A549 (cell line): ENCODE measurements around the gene SSBP2. TPM values are rescaled to one million over a fixed set of nuclear protein-coding genes. Genes with fewer than 3 reads are reported as not detected.
A peak's percentile ranks its signal among the peaks of the same experiment; 100 is the strongest.

ENCODE experiments used
- ATAC-seq, 2 experiments: fragments of 200-7000 bp in 1 of 2; fragments of >200 bp in 1 of 2; cut with Nextera tagmentation in 1 of 2; cut with Tn5 transposase in 1 of 2; 3 replicates each; pipeline versions ENCODE4 v1.8.0 to v1.9.1; 2018 to 2020; ENCODE audit warnings: mild to moderate bottlenecking in 1 of 2, moderate library complexity in 1 of 2
- CTCF ChIA-PET: fragments of 300-600 bp; sonication (Branson Sonifier 250); formaldehyde crosslinking; extraction: SDS; loops from one replicate; lab custom pipeline; 2021; ENCODE audit warnings: antibody characterized with exemption, inconsistent platforms; lab: Yijun Ruan, JAX
- POLR2A ChIA-PET: fragments of 350-600 bp; formaldehyde crosslinking; extraction: SDS; loops from one replicate; lab custom pipeline; 2021; ENCODE audit warnings: antibody characterized with exemption, inconsistent platforms; lab: Yijun Ruan, JAX
- DNase-seq, 2 experiments: peaks; one replicate each; pipeline versions ENCODE4 v3.0.0 to v3.0.0-alpha.2; 2011 to 2016; ENCODE audit warnings: low read depth in 1 of 2, low spot score in 1 of 2
- FAIRE-seq: peaks from 2 replicates; lab custom pipeline; 2011; peaks lifted over from hg19 to GRCh38; lab: Jason Lieb, UNC
- H3K27ac ChIP-seq, 2 experiments: fragments of >200 bp; sonication (Bioruptor Twin); formaldehyde crosslinking; 3 replicates each; pipeline ENCODE4 v1.5.1; 2016 to 2017
- H3K4me1 ChIP-seq: fragments of >200 bp; sonication (Bioruptor Twin); formaldehyde crosslinking; 3 replicates; pipeline ENCODE4 v1.6.1; 2016
- H3K4me2 ChIP-seq: fragments of >200 bp; sonication (Bioruptor Twin); formaldehyde crosslinking; 3 replicates; pipeline ENCODE4 v1.6.1; 2016
- H3K4me3 ChIP-seq: fragments of >200 bp; sonication (Bioruptor Twin); formaldehyde crosslinking; 3 replicates; pipeline ENCODE4 v1.5.1; 2016
- H3K9me3 ChIP-seq: fragments of >200 bp; sonication (Bioruptor Twin); formaldehyde crosslinking; 3 replicates; pipeline ENCODE4 v1.6.1; 2016
- CBX2 ChIP-seq: fragments of 200-600 bp; sonication (generic); IDR thresholded peaks from 2 replicates; pipeline ENCODE4 v1.6.1; 2016; ENCODE audit warnings: low read depth, mild to moderate bottlenecking, borderline replicate concordance
- CEBPB ChIP-seq, 2 experiments: fragments of >200 bp in 1 of 2; sonication (Bioruptor Twin) in 1 of 2; formaldehyde crosslinking in 1 of 2; IDR thresholded peaks; 2 replicates each; pipeline ENCODE4 v1.6.1; 2012 to 2016
- CHD4 ChIP-seq: fragments of 200-600 bp; sonication (generic); IDR thresholded peaks from 2 replicates; pipeline ENCODE4 v1.6.1; 2016; ENCODE audit warnings: antibody characterized with exemption, mild to moderate bottlenecking, borderline replicate concordance
- EP300 ChIP-seq, 2 experiments: fragments of >200 bp; sonication (Bioruptor Twin); formaldehyde crosslinking; IDR thresholded peaks; 2 replicates in 1 of 2; 3 replicates in 1 of 2; pipeline ENCODE4 v1.6.1; 2016 to 2017
- FOSL2 ChIP-seq, 2 experiments: fragments of 450-650 bp in 1 of 2; fragments of >200 bp in 1 of 2; sonication (Bioruptor Twin) in 1 of 2; formaldehyde crosslinking; IDR thresholded peaks; 2 replicates each; pipeline versions ENCODE4 v1.5.0 to v1.6.1; 2016 to 2020; ENCODE audit warnings: mild to moderate bottlenecking in 1 of 2, moderate library complexity in 1 of 2
- FOXS1 ChIP-seq: fragments of 250-450 bp; sonication (Bioruptor Pico); IDR thresholded peaks from 2 replicates; pipeline ENCODE4 v1.5.0; 2020; ENCODE audit warnings: mild to moderate bottlenecking, moderate library complexity
- HDAC2 ChIP-seq: fragments of 200-600 bp; sonication (generic); IDR thresholded peaks from 2 replicates; pipeline ENCODE4 v1.6.1; 2016
- HEYL ChIP-seq: fragments of 250-450 bp; sonication (Bioruptor Pico); IDR thresholded peaks from 2 replicates; pipeline ENCODE4 v1.8.0; 2021; ENCODE audit warnings: mild to moderate bottlenecking, moderate library complexity
- HOXB13 ChIP-seq: fragments of 250-450 bp; sonication (Bioruptor Pico); IDR thresholded peaks from 2 replicates; pipeline ENCODE4 v1.5.0; 2020; ENCODE audit warnings: low read depth, mild to moderate bottlenecking, moderate library complexity
- HOXB5 ChIP-seq: fragments of 250-450 bp; sonication (Bioruptor Pico); IDR thresholded peaks from 2 replicates; pipeline ENCODE4 v1.5.0; 2020; ENCODE audit warnings: mild to moderate bottlenecking, moderate library complexity
- KDM1A ChIP-seq: fragments of 200-600 bp; sonication (generic); IDR thresholded peaks from 2 replicates; pipeline ENCODE4 v1.6.1; 2016; ENCODE audit warnings: low read depth, mild to moderate bottlenecking
- PHF8 ChIP-seq: fragments of 200-600 bp; sonication (generic); IDR thresholded peaks from 2 replicates; pipeline ENCODE4 v1.6.1; 2016; ENCODE audit warnings: low read depth, mild to moderate bottlenecking, antibody characterized with exemption, moderate library complexity, borderline replicate concordance
- POLR2AphosphoS2 ChIP-seq: conservative IDR thresholded peaks from 2 replicates; pipeline ENCODE4 v1.6.1; 2012; ENCODE audit warnings: low read length, improper control_type of control experiment, inconsistent platforms
- SMC3 ChIP-seq: fragments of >200 bp; sonication (Bioruptor Twin); formaldehyde crosslinking; IDR thresholded peaks from 3 replicates; pipeline ENCODE4 v1.6.1; 2018; ENCODE audit warnings: inconsistent platforms
- SREBF2 ChIP-seq: fragments of 450-650 bp; IDR thresholded peaks from 2 replicates; pipeline ENCODE4 v1.6.1; 2014; ENCODE audit warnings: mild to moderate bottlenecking, moderate library complexity
- TFCP2L1 ChIP-seq: fragments of 250-450 bp; sonication (Bioruptor Pico); IDR thresholded peaks from 2 replicates; pipeline ENCODE4 v1.5.0; 2021; ENCODE audit warnings: mild to moderate bottlenecking
- TP53 ChIP-seq: fragments of 250-450 bp; sonication (Bioruptor Pico); IDR thresholded peaks from 2 replicates; pipeline ENCODE4 v1.5.0; 2021; ENCODE audit warnings: mild to moderate bottlenecking, moderate library complexity
- ZC3H11A ChIP-seq: fragments of 450-650 bp; IDR thresholded peaks from 2 replicates; pipeline ENCODE4 v1.6.1; 2014; ENCODE audit warnings: antibody characterized with exemption, mild to moderate bottlenecking
- WGBS: methylation state at CpG from one replicate; pipeline ENCODE4 v1.1.6; 2017; ENCODE audit errors: missing lambda C conversion rate; 5-methylcytosine and 5-hydroxymethylcytosine counted together
- polyA plus RNA-seq, 4 experiments: library from polyadenylated mRNA; depleted of rRNA in 3 of 4; stranded (reverse); fragments of >200 nt; fragmentation: RNase III in 1 of 4; extraction: RNeasy Plus Mini Kit Qiagen cat#74134 plus additional on column Dnase treatment in 1 of 4; gene quantifications; 2 replicates in 3 of 4; 3 replicates in 1 of 4; pipeline ENCODE4 v1.2.3, GENCODE V29; 2011 to 2017
- TF ChIP-seq, protein P1 (sequence below): IDR thresholded peaks from 2 replicates; pipeline ENCODE4 v1.6.1; 2012; ENCODE audit warnings: low read depth, borderline replicate concordance
- TF ChIP-seq, protein P2 (sequence below): fragments of >200 bp; sonication (Bioruptor Twin); formaldehyde crosslinking; IDR thresholded peaks from 2 replicates; pipeline ENCODE4 v1.6.1; 2016
- TF ChIP-seq, protein P3 (sequence below): fragments of >200 bp; sonication (Bioruptor Twin); formaldehyde crosslinking; IDR thresholded peaks from 3 replicates; pipeline ENCODE4 v1.6.1; 2016
- TF ChIP-seq, protein P4 (sequence below): fragments of 150-350 bp; IDR thresholded peaks from 2 replicates; pipeline ENCODE4 v1.6.1; 2014; ENCODE audit warnings: low read depth, mild to moderate bottlenecking, low read length
- TF ChIP-seq, protein P5 (sequence below): fragments of 250-450 bp; sonication (Bioruptor Pico); IDR thresholded peaks from 2 replicates; pipeline ENCODE4 v1.5.0; 2020; ENCODE audit warnings: low read depth, mild to moderate bottlenecking, moderate library complexity
- TF ChIP-seq, protein P6 (sequence below): fragments of 450-650 bp; IDR thresholded peaks from 2 replicates; pipeline ENCODE4 v1.6.1; 2014; ENCODE audit warnings: antibody characterized with exemption

SSBP2 gene
- polyA plus RNA-seq, 2 of the 4 experiments (the other 2 are of a cell fraction), result 4.5 to 14.2 TPM

DNA sequence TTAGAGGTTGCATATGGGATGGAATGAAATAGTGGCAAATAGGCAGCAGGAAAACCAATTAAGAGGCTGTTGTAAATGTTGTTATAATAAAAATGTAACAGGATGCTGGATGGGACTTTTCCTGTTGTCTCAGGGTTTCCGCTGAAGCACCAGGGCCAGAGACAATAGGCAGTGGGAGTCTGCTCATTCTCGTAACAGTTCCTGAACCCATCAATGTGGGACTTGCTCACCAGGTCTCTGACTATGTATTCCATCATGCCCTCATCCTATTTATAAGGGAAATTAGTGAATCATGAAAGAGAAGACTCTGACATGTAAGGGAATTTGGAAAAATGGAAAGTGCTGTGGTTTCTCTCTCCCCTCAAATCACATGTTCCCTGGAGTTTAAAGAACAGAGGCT is 23.5 kb upstream of the SSBP2 start:
- H3K9me3 ChIP-seq, result no peaks in the 10 kb centered on the region
- WGBS, result 90% methylated on average over 2 of the region's 2 CpGs
- no peak for DNase-seq
- no peak for ATAC-seq
- H3K4me3 ChIP-seq, result no peak overlapping the region
- no peak for TF ChIP-seq CBX2
- H3K27ac ChIP-seq, result peak overlapping the region in 1 of 2 experiments; percentile 34; a peak in 1 of 6 replicates
- ChIA-PET POLR2A (no interaction called here), CTCF (interaction anchor here (1.2 to 1.3 kb wide), 2 partner anchors 11 to 20 kb away, joined by 3 read pairs; no protein-coding TSS in a partner anchor)
- peaks cover 21% of the 10 kb centered on the region for H3K4me1 ChIP-seq
- no peak for FAIRE-seq
- H3K4me2 ChIP-seq, result no peak overlapping the region

DNA sequence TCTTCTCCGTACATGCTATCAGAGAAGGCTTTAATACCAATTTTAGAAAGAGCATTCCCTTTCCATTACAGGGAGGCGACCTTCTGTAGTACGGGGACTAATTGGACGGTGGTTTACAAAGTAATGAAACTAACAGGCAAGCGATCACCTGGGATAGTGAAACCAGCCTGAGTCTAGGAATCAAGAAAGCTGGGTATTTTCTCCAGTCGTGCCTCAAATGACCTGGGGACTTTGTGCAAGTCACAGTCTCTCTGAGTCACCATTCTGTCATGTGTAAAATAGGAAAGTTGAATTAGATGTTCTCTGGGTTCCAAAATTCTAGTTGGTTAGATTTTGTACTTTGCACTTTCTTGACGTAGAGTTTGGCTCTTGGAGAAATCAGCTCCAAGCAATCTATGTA is 22.7 kb upstream of the SSBP2 start:
- ChIA-PET CTCF (interaction anchor here (1.2 to 1.3 kb wide), 3 partner anchors 11 to 39 kb away, joined by 3 read pairs; no protein-coding TSS in a partner anchor), POLR2A (no interaction called here)
- DNase-seq (peak in 1 of 2 experiments; percentile 21), FAIRE-seq (no peak), ATAC-seq (no peak)
- 50% methylated on average over 7 of the region's 7 CpGs for WGBS
- H3K4me2 ChIP-seq, result peak overlapping the region; percentile 49
- peaks cover 29% of the 10 kb centered on the region for H3K4me1 ChIP-seq
- TF ChIP-seq, protein P1, sequence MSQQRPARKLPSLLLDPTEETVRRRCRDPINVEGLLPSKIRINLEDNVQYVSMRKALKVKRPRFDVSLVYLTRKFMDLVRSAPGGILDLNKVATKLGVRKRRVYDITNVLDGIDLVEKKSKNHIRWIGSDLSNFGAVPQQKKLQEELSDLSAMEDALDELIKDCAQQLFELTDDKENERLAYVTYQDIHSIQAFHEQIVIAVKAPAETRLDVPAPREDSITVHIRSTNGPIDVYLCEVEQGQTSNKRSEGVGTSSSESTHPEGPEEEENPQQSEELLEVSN, result no peak
- TF ChIP-seq POLR2AphosphoS2 (no peak), HOXB13 (CRISPR knock-in tag) (no peak)
- TF ChIP-seq, protein P2, sequence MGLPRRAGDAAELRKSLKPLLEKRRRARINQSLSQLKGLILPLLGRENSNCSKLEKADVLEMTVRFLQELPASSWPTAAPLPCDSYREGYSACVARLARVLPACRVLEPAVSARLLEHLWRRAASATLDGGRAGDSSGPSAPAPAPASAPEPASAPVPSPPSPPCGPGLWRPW, result no peak
- H3K4me3 ChIP-seq, result no peak overlapping the region
- H3K9me3 ChIP-seq, result no peaks in the 10 kb centered on the region
- peak overlapping the region; percentile 9 to 34; a peak in 2 of 6 replicates for H3K27ac ChIP-seq

DNA sequence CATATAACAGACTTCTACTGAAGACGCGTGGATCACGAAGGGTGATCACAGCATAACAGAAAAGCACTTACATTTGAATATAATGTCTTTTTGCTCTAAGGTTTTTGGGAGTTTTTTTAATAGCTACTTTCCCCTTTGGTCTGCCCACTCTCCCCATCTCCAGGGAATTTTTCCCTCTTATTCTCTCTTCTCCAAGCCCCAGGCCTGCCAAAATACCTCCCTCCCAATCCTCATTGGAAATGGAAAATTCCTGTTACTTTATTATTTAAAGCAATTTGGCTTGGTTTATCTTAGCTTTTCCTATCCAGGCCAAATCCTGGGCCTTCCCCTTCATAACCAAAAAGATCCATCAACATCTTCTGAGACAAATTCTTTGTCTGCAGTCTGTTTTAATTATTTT is 22.3 kb upstream of the SSBP2 start:
- TF ChIP-seq FOSL2 (IDR thresholded peaks at IDR 0.05), result no peak
- TF ChIP-seq FOSL2 (CRISPR knock-in tag; IDR thresholded peaks at IDR 0.05), result no peak
- TF ChIP-seq PHF8, result no peak
- TF ChIP-seq, protein P3, sequence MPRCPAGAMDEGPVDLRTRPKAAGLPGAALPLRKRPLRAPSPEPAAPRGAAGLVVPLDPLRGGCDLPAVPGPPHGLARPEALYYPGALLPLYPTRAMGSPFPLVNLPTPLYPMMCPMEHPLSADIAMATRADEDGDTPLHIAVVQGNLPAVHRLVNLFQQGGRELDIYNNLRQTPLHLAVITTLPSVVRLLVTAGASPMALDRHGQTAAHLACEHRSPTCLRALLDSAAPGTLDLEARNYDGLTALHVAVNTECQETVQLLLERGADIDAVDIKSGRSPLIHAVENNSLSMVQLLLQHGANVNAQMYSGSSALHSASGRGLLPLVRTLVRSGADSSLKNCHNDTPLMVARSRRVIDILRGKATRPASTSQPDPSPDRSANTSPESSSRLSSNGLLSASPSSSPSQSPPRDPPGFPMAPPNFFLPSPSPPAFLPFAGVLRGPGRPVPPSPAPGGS, result no peak
- no peak for TF ChIP-seq HDAC2
- 94% methylated on average over 3 of the region's 3 CpGs for WGBS
- Histone ChIP-seq H3K9me3 (no peaks in the 10 kb centered on the region), H3K4me3 (no peak overlapping the region), H3K4me1 (peaks cover 34% of the 10 kb centered on the region), H3K27ac (peak overlapping the region; percentile 9 to 29; a peak in 2 of 6 replicates), H3K4me2 (peak overlapping the region; percentile 49)
- no peak for ATAC-seq
- CTCF ChIA-PET, result interaction anchor here (1.2 to 2.1 kb wide), 4 partner anchors 7 to 39 kb away, joined by 3 to 6 read pairs (median 3); no protein-coding TSS in a partner anchor
- POLR2A ChIA-PET, result no interaction called here
- DNase-seq, result no peak
- no peak for FAIRE-seq

DNA sequence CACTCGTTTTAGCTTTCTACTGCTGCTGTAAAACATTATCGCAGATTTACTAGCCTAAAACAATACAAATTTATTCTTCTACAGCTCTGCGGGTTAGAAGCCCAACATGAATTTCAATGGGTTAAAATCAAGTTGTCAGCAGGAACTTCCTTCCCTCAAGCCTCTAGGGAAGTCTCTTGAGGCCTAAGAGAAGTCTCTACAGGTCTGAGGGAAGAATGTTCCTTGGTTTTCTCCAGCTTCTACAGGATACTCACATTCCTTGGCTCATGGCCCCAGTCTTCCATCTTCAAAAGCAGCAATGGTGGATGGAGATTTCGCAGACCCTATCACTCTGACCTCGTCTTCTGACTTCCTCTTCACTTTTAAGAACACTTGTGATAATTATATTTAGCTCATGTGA is 21.6 kb upstream of the SSBP2 start:
- Histone ChIP-seq H3K4me1 (peaks cover 39% of the 10 kb centered on the region), H3K9me3 (no peaks in the 10 kb centered on the region), H3K4me3 (no peak overlapping the region), H3K4me2 (no peak overlapping the region), H3K27ac (no peak overlapping the region; a peak in 1 of 6 replicates)
- no peak for TF ChIP-seq FOXS1 (CRISPR knock-in tag)
- TF ChIP-seq POLR2AphosphoS2, result no peak
- TF ChIP-seq HOXB5 (CRISPR knock-in tag), result no peak
- TF ChIP-seq TFCP2L1 (CRISPR knock-in tag), result no peak
- TF ChIP-seq CHD4, result no peak
- TF ChIP-seq, protein P1, result no peak
- TF ChIP-seq SMC3, result no peak
- TF ChIP-seq, protein P4, sequence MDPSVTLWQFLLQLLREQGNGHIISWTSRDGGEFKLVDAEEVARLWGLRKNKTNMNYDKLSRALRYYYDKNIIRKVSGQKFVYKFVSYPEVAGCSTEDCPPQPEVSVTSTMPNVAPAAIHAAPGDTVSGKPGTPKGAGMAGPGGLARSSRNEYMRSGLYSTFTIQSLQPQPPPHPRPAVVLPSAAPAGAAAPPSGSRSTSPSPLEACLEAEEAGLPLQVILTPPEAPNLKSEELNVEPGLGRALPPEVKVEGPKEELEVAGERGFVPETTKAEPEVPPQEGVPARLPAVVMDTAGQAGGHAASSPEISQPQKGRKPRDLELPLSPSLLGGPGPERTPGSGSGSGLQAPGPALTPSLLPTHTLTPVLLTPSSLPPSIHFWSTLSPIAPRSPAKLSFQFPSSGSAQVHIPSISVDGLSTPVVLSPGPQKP, result no peak
- TF ChIP-seq FOSL2 (IDR thresholded peaks at IDR 0.05), result no peak
- TF ChIP-seq FOSL2 (CRISPR knock-in tag; IDR thresholded peaks at IDR 0.05), result no peak
- TF ChIP-seq, protein P5, sequence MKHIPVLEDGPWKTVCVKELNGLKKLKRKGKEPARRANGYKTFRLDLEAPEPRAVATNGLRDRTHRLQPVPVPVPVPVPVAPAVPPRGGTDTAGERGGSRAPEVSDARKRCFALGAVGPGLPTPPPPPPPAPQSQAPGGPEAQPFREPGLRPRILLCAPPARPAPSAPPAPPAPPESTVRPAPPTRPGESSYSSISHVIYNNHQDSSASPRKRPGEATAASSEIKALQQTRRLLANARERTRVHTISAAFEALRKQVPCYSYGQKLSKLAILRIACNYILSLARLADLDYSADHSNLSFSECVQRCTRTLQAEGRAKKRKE (CRISPR knock-in tag), result no peak
- TF ChIP-seq ZC3H11A, result no peak
- TF ChIP-seq HEYL (CRISPR knock-in tag), result no peak
- TF ChIP-seq EP300 (IDR thresholded peaks at IDR 0.05), result no peak
- TF ChIP-seq SREBF2, result no peak
- TF ChIP-seq TP53, result no peak
- TF ChIP-seq, protein P6, sequence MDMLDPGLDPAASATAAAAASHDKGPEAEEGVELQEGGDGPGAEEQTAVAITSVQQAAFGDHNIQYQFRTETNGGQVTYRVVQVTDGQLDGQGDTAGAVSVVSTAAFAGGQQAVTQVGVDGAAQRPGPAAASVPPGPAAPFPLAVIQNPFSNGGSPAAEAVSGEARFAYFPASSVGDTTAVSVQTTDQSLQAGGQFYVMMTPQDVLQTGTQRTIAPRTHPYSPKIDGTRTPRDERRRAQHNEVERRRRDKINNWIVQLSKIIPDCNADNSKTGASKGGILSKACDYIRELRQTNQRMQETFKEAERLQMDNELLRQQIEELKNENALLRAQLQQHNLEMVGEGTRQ, result no peak
- no peak for TF ChIP-seq CEBPB (IDR thresholded peaks at IDR 0.05)
- no peak for TF ChIP-seq KDM1A
- no peak for FAIRE-seq
- ChIA-PET POLR2A (no interaction called here), CTCF (interaction anchor here (1.1 to 2.1 kb wide), 5 partner anchors 8 to 40 kb away, joined by 3 to 6 read pairs (median 3); partner anchors contain the start of gene SSBP2)
- 81% methylated on average over 5 of the region's 5 CpGs for WGBS
- DNase-seq, result no peak
- no peak for ATAC-seq
